ENCODE results near the gene OR4L1.

DNA sequence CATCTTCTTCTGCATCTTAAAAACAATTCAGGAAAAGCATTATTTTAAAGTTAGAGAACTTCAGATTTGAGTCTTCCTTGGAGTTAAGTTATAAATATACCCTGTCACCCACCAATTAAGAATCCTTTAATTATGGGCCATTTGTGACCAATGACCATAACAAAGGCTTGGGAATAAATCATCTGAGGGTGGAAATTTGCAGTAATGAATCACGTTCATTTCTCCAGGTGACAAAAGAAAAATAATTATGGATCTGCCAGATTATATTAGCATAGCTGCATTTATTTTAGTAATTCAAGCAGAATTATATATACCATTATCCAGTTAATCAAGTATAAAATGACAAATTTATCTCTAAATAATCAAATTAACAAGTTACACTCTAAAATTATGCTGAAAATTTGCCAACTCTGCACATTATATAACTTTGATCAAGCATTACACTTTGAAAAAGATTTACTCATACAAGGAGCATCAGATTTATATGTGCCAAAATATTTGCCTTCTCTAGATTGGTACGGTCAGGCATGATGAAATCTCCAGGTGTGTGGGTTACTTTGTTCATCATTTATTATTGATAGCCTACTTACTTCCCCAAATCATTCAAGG lies 40.5 kb upstream of the OR4L1 start, which contains the start of gene OR4K14:
- TF ChIP-seq POLR2A (IDR thresholded peaks at IDR 0.05; ENCODE audit: low read length) (no peak), ZFP36 (IDR thresholded peaks at IDR 0.05; ENCODE audit: borderline replicate concordance, partially characterized antibody) (no peak), MYC (IDR thresholded peaks at IDR 0.05; ENCODE audit: borderline replicate concordance, low read length) (no peak), CBX2 (IDR thresholded peaks at IDR 0.05; ENCODE audit: borderline replicate concordance, low read depth) (no peak), JUN (IDR thresholded peaks at IDR 0.05) (no peak), NPAS2 (CRISPR knock-in tag; IDR thresholded peaks at IDR 0.05; ENCODE audit: borderline replicate concordance) (no peak), RFX5 (IDR thresholded peaks at IDR 0.05) (no peak), KDM1A (IDR thresholded peaks at IDR 0.05; ENCODE audit: low read depth) (no peak), RNF2 (IDR thresholded peaks at IDR 0.05; ENCODE audit: borderline replicate concordance, low read depth) (no peak)
- TF ChIP-seq, protein P1, sequence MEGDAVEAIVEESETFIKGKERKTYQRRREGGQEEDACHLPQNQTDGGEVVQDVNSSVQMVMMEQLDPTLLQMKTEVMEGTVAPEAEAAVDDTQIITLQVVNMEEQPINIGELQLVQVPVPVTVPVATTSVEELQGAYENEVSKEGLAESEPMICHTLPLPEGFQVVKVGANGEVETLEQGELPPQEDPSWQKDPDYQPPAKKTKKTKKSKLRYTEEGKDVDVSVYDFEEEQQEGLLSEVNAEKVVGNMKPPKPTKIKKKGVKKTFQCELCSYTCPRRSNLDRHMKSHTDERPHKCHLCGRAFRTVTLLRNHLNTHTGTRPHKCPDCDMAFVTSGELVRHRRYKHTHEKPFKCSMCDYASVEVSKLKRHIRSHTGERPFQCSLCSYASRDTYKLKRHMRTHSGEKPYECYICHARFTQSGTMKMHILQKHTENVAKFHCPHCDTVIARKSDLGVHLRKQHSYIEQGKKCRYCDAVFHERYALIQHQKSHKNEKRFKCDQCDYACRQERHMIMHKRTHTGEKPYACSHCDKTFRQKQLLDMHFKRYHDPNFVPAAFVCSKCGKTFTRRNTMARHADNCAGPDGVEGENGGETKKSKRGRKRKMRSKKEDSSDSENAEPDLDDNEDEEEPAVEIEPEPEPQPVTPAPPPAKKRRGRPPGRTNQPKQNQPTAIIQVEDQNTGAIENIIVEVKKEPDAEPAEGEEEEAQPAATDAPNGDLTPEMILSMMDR (IDR thresholded peaks at IDR 0.05) = no peak
- TF ChIP-seq, protein P2, sequence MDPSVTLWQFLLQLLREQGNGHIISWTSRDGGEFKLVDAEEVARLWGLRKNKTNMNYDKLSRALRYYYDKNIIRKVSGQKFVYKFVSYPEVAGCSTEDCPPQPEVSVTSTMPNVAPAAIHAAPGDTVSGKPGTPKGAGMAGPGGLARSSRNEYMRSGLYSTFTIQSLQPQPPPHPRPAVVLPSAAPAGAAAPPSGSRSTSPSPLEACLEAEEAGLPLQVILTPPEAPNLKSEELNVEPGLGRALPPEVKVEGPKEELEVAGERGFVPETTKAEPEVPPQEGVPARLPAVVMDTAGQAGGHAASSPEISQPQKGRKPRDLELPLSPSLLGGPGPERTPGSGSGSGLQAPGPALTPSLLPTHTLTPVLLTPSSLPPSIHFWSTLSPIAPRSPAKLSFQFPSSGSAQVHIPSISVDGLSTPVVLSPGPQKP (IDR thresholded peaks at IDR 0.05; ENCODE audit: low read depth, low read length) = no peak
- TF ChIP-seq, protein P3, sequence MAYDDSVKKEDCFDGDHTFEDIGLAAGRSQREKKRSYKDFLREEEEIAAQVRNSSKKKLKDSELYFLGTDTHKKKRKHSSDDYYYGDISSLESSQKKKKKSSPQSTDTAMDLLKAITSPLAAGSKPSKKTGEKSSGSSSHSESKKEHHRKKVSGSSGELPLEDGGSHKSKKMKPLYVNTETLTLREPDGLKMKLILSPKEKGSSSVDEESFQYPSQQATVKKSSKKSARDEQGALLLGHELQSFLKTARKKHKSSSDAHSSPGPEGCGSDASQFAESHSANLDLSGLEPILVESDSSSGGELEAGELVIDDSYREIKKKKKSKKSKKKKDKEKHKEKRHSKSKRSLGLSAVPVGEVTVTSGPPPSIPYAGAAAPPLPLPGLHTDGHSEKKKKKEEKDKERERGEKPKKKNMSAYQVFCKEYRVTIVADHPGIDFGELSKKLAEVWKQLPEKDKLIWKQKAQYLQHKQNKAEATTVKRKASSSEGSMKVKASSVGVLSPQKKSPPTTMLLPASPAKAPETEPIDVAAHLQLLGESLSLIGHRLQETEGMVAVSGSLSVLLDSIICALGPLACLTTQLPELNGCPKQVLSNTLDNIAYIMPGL (CRISPR knock-in tag; IDR thresholded peaks at IDR 0.05; ENCODE audit: borderline replicate concordance) = no peak
- TF ChIP-seq, protein P4, sequence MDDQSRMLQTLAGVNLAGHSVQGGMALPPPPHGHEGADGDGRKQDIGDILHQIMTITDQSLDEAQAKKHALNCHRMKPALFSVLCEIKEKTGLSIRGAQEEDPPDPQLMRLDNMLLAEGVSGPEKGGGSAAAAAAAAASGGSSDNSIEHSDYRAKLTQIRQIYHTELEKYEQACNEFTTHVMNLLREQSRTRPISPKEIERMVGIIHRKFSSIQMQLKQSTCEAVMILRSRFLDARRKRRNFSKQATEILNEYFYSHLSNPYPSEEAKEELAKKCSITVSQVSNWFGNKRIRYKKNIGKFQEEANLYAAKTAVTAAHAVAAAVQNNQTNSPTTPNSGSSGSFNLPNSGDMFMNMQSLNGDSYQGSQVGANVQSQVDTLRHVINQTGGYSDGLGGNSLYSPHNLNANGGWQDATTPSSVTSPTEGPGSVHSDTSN (IDR thresholded peaks at IDR 0.05) = no peak

All from A549 (cell line).